SW 1271 (cell line): ENCODE data around the gene ADGRL3.

Experiments
- DNase-seq, 2 experiments: peaks; one replicate each; lab custom pipeline; 2025; lab: John Stamatoyannopoulos, UW

Gene ADGRL3

GRCh38 chr4:61426229-61426628 is 226.1 kb downstream of the ADGRL3 start:
- DNase-seq: no peak

GRCh38 chr4:61427099-61427817 is 227.1 kb downstream of the ADGRL3 start:
- no peak for DNase-seq

- no peak for DNase-seq
These were observed 227.8 kb downstream of the ADGRL3 start for GRCh38 chr4:61427818-61428495.

- no peak for DNase-seq
These were observed 228.8 kb downstream of the ADGRL3 start for GRCh38 chr4:61428950-61429349.

- no peak for DNase-seq
These were observed 231.0 kb downstream of the ADGRL3 start for GRCh38 chr4:61431131-61431530.

- no peak for DNase-seq
These were observed 237.8 kb downstream of the ADGRL3 start for GRCh38 chr4:61437923-61438322.

GRCh38 chr4:61440321-61440720 is 240.2 kb downstream of the ADGRL3 start:
- no peak for DNase-seq

- no peak for DNase-seq
These were observed 242.8 kb downstream of the ADGRL3 start for GRCh38 chr4:61442936-61443335.

- DNase-seq: peak in 1 of 2 experiments; percentile 21
These were observed 243.8 kb downstream of the ADGRL3 start for GRCh38 chr4:61443813-61444510.

- DNase-seq: no peak
These were observed 245.4 kb downstream of the ADGRL3 start for GRCh38 chr4:61445374-61446063.

GRCh38 chr4:61446941-61447340 is 246.8 kb downstream of the ADGRL3 start:
- no peak for DNase-seq

GRCh38 chr4:61447918-61448317 is 247.8 kb downstream of the ADGRL3 start:
- DNase-seq: no peak

- no peak for DNase-seq
These were observed 251.8 kb downstream of the ADGRL3 start for GRCh38 chr4:61451935-61452334.

GRCh38 chr4:61461956-61462355 is 261.8 kb downstream of the ADGRL3 start:
- no peak for DNase-seq

- DNase-seq: no peak
These were observed 262.6 kb downstream of the ADGRL3 start for GRCh38 chr4:61462451-61463326.

- DNase-seq: no peak
These were observed 268.0 kb downstream of the ADGRL3 start for GRCh38 chr4:61468024-61468720.

GRCh38 chr4:61473306-61473705 is 273.2 kb downstream of the ADGRL3 start:
- DNase-seq: no peak

- DNase-seq: no peak
These were observed 278.2 kb downstream of the ADGRL3 start for GRCh38 chr4:61478340-61478739.

GRCh38 chr4:61485056-61485455 is 284.9 kb downstream of the ADGRL3 start:
- no peak for DNase-seq

GRCh38 chr4:61489927-61490326 is 289.8 kb downstream of the ADGRL3 start:
- no peak for DNase-seq

GRCh38 chr4:61493041-61493440 is 292.9 kb downstream of the ADGRL3 start:
- no peak for DNase-seq
